GM18502 (cell line): ENCODE results near the gene PIF1.
A peak's percentile ranks its signal among the peaks of the same experiment; 100 is the strongest.
"Not testable (repeated sequence)": the region's sequence is repeated elsewhere in the genome, so short reads cannot be mapped to it uniquely, and the experiment has no call there.

Experiments used
- ATAC-seq: cut with Tn5 transposase; IDR thresholded peaks from one replicate; pipeline ENCODE4 v1.9.1; 2021; ENCODE audit warnings: mild to moderate bottlenecking; ENCODE audit not compliant: unreplicated experiment, poor library complexity

Gene PIF1

DNA sequence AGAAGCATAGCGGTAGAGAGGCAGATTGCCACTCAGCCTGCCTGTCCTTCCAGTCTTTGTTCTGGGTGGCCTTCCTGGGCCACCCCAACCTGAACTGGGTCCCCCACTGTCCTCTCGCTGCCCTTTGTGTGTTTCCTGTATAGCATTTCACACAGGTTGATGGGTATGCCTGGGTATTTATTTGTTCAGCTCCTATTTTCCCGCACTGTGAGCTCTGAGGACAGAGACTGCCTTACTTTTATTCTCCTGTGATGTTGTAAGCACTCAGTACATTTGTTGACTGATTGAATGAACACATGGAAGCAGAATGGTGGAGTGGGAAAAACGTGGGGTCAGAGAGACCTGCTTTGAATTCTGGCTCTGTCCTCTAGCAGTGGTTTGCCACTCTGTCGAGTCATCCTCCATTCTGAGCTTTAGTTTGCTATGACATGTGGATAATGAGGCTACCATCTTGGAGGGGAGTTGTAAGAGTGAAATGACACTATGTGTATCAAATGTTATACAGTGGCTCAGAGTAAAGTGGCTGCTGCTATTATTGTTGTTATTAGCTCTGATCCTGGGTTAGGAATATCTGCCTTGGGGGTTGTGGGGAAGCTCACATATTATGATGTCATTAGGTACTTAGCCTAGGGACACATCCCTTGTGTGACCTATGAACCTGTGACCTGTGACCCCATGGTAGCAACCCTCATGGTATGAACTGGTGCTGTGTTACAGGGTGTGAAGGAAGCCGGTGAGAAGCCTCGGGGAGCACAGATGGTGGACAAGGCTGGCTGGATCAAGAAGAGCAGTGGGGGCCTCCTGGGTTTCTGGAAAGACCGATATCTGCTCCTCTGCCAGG, 22.6 kb upstream of the PIF1 start:
- ATAC-seq = no peak

DNA sequence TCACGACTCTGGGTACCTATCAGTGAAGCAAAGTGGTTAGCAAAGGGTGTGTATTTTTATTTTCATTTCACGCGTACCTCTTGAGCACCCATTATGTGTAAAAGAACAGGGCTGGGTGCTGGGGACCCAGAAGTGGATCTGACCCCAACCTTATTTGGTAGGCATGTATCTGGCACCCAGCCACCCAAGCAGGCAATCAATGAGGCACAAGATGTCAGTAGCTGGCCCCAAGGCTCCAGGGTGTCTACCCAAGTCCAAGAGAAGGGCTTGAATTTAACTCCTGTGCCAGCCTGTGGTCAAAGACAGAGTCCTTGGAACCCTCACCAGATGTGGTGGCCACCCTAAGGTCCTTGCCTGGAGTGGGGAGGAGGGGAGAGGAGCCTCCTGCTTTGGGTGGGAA, 22.0 kb upstream of the PIF1 start:
- no peak for ATAC-seq

DNA sequence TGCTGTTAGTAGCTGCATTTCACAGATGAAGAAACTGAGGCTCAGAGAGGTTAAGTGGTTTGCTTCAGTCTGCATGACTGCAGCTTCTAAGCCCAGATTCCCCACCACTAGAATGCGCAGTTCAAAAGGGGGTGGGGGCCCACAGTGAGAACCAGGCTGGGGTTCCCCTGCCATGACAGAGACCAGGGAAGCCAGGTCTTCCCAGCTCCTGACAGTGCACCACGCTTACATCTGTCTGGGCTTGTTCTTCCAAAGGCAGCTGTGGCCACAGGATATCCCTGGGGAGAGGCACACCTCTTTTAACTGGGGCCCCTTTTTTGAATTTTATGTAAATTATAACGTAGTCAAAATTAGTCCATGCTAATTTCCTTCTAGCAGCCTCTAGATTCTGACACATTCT, 21.6 kb upstream of the PIF1 start:
- ATAC-seq = no peak

DNA sequence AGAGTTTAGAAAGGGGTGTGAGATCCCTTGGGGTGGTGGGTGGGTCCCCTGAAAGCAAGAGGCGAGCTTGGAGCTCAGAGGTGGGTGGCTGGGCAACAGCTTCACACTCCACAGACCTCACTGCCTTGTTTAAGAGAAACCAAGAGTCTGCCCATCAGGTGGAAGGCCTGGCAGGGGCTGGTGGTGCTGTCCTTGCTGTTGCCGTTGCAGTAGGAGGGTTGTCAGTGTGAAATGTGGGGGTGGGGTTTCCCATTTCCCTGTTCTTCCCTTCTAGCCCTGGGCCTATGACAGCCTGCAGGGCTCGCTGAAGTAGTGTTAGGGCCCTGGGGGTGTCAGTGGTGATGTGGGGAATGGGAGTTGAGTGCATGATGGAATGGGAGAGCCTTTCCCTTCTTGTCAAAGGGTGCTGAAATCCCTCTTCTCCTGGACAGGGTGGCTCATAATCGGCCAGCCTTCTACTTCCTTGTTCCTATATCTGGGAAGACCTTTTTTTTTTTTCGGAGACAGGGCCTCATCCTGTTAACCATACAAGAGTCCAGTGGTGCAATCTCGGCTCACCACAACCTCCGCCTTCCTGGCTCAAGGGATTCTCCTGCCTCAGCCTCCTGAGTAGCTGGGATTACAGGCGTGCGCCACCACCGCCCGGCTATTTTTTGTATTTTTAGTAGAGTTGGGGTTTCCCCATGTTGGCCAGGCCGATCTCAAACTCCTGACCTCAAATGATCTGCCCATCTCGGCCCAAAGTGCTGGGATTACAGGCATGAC, 20.6 kb upstream of the PIF1 start:
- no peak for ATAC-seq

DNA sequence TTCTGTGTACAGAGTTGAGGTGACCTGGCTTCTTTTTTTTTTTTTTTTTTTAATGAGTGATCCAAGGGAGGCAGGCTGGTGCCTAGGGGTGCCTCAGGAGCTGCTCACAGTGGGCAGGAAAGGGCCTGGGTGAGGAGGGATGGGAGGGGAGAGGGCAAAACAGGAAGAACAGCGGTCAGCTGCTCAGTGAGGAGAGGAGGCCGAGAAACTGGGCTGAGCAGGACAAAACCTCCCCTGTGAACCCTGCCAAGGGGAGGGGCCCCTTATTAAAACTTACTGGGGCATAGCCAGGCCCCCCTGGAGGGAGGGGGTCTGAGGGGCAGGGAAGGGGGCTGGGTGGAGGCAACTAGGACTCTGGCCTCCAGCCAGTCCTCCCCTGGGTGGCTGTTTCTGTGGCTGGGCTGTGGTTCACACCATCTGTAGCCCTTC, 19.8 kb upstream of the PIF1 start:
- no peak for ATAC-seq

DNA sequence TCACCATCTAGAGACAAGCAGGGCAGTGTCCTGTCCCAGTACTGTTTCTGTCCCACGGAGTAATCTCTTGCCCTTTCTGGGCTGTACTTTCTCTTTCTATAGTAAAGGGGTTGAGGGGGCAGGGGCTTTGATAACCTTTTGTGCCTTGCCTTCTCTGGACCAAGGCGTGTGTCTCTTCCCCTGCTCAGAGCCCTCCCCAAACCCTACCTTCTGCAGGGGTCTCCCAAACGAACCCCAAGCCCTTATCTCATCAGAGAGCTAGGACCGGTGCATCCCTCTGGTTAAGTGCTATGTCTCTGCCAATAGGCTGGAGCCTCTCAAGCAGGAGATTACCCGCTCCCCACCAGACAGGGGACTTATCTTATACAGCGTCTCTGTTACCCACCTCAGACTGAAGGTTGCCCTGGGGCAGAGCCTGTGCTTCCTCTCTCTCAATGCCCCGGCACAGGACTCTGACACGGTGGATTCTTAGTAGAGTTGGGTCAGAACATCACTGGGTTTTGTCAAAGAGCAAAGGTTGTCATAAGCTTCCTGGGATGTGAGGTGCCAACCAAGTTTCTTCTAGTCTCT, 19.2 kb upstream of the PIF1 start:
- ATAC-seq = no peak

DNA sequence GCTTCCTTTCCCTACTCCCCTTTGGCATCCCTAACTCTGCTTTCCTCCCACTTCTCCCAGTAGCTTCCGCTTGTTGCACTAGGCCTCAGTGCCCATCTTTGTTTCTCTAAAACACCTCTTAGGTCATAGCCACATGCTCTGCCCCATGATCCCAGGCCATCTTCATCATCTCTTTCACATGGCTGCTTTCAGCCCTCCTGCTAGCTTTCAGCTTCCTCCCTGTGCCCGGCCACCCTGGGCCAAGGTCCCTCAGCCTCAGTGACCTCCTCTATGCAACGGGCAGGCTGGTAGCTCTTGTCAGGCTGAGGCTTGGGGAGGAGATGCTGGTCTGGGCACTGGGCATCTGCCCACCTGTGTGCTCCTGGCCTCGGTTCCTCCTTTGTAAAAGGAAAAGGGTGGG, 18.5 kb upstream of the PIF1 start:
- ATAC-seq = no peak

DNA sequence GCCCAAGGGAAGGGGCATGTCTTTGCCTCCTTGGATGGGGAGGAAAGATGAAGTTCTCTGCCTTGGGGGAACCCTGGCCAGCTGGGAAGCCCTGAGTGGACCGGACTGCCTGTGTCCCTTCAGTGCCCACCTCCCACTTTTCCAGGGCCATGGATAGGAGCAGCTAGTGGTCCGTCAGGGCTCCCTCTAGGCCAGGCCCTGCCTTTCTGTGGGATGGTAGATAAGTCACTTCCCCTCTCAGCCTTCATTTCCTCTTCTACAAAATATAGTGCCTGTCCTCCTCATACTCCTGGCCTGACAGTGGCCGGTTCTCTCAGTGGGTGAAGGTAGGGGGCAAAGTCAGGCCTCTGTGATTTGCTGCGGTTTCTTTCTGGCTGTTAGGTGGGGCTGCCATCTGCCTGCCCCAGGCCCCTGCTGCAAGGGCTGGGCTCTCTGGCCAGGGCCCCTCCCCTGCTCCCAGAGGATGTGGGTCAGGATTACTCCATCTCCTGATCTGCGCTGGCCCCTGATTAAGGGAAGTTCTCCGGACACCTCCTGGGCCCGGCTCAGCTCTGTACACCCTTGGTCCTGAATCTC, 17.6 kb upstream of the PIF1 start:
- ATAC-seq = no peak

DNA sequence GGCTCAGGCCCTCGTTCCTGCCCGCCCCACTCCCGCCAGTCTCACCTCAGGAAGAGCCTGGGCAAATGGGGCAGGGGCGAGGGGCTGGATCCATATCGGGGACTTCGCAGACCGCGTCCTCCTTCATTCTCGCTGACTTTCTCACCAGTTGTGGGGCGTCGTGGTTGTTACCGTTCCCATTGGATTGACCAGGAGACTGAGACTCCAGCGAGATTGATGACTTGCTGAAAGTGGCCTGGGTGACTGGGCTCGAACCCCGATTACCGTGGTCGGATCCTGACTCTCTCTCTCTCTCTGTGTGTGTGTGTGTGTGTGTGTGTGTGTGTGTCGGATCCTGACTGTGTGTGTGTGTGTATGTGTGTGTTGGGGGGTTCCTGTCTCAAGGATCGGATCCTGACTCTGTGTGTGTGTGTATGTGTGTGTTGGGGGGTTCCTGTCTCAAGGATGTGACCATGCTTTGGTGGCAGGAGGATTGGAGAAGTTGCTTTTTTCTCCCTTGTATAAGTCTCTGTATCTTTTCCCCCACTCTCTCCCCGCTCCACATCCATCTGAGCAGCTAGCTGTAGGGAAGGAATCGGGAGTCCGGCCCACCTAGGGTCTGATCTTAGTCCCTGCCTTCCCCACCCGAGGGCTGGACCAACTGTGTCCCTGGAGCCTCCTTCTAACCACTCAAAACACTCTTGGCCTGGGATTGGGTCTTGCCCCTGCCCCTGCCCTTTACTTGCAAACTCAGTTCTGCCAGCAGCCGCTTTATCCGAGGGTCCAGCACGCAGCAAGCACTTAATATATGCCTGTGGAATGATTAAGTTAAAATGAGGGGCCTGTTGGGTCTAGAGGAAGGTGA, 16.9 kb upstream of the PIF1 start:
- no peak for ATAC-seq

DNA sequence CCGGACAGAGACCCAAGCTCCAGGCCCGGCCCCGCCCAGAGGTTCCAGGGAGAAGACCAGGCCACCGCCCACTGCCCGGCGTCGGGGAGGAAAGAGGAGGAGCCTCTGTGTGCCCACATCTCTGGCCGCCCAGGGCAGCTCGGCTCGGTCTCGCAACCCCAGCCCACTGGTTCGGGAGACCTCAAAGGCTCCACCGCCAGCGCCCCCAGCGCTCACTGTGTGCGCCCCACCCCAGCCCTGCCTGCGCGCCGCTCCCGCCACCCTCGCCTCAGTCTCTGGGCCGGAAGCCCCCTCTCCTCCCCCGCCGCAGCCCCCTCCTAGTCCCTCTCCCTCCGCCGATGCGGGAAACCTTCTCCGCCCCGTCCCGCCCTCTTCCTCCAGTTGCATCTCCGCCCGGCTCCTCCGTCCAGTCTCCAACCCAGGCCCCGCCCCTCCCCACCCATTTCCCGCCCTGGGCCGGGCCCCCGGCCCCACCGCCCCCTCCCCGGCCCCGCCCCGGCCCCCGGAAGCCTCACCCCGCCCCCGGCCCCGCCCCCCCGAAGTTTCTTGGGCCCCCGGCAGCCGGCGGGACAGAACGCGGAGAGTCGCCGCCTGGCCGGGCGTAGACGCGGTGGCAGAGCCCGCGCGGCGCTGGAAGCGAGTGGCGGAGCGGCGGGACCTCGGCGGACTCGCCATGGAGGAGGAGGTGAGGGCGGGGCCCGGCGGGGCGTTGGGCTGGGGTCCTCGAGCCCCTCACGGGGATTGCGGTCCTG, 16.1 kb upstream of the PIF1 start, which contains the start of gene PLEKHO2:
Gene PLEKHO2 (plus strand): TSS at position 572 of the 752 bp plus-strand sequence. CDS start 102 bp downstream, at position 674.
- peak; percentile 68 for ATAC-seq

DNA sequence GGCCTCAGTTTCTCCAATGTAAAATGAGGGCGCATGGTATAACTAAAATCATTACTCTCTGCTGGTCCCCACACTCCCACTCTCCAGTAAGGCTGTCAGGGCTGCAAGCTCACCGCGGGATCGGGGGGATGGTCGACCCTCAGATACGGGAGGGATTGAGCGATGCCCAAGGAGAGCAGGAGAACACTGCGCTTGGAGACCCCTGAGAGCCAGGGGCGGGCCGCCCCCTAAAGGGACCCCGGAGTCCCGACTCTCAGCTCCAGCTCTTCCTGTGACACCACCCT, 15.6 kb upstream of the PIF1 start:
- no peak for ATAC-seq

DNA sequence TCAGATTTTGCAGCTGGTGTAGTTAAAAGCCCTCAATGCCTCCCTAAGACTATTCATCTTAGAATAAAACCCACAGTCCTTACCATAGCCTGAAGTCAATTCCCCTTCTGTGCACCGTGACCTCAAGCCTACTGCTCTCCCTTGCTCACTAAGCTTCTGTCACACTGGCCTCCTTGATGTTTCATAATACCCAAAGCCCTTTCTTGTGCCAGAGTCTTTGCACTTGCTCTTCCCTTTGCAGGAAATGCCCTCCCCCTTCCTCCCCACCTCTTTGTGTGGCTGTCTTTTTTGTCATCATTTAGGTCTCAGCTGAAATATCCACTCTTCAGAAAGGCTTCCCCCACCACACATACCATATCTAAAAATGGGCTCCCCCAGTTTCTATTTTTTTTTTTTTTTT, 12.1 kb upstream of the PIF1 start:
- ATAC-seq = no peak

DNA sequence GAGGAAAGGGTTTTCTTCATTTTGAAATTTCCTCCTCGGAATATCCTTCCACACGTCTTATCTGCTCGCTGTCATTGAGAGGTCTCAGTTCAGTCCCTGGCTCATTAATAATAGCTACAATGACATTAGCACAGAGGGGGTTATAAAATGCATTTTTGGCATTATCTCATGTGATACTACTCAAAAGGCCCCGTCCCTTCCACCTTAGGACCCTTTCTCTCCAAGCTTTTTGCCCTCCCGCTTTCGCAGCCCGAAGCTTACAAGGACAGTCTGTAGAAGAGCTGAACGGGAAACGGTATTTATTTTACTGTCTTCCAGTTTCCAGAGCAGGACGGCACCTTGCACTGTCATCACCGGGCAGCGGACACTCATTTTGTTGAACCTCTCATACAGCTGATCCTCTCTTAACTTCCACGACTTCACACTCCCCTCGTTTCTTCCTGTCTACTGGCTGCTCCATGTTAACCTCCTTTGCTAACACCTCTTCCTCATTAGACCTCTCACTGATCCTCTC, 10.6 kb upstream of the PIF1 start:
- no peak for ATAC-seq

DNA sequence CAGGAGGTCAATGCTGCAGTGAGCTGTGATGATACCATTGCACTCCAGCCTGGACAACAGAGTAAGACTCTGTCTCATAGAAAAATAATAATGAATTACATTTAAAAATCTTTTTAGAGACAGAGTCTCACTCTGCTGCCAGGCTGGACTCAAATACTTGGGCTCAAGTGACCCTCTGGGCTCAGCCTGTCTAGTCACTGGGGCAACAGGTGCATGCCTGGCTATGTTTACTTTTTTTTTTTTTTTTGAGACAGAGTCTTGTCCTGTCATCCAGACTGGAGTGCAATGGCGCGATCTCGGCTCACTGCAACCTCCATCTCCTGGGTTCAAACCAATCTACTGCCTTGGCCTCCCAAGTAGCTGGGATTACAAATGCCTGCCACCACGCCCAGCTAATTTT, 8.2 kb upstream of the PIF1 start:
- ATAC-seq = no peak

DNA sequence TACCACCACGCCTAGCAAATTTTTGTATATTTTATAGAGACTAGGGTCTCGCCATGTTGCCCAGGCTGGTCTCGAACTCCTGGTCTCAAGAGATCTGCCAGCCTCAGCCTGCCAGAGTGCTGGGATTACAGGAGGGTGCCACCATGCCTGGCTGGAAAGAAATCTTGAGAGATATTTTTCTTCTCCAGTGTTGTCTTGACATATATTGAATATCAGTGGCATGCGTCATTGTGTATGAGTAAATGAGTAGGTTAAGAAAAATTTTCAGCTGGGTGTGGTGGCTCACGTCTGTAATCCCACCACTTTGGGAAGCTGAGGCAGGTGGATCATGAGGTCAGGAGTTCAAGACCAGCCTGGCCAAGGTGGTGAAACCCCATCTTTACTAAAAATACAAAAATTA, 3.5 kb upstream of the PIF1 start:
- no peak for ATAC-seq

DNA sequence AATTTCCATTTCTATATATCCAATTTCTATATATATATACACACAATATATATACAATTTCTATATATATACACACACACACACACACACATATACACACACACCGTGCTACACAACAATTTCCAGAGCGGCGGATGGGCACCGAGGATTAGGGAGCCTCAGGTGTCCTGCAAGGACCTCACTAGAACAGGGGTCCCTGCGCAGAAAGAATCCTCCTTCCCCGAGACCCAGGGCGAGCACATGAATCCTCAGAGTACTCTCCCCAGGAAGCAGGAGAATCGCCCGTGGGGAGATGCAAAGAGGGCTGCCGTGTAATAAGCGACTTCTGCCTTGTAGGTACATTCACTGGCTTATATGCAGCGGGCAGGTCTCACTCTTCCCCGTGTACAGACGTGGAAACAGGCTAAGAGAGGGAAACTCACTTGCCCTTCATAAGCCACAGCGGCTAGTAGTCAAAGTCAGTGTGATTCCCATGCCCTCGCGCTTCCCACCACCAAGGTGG, 467 bp downstream of the PIF1 start:
- ATAC-seq = no peak

DNA sequence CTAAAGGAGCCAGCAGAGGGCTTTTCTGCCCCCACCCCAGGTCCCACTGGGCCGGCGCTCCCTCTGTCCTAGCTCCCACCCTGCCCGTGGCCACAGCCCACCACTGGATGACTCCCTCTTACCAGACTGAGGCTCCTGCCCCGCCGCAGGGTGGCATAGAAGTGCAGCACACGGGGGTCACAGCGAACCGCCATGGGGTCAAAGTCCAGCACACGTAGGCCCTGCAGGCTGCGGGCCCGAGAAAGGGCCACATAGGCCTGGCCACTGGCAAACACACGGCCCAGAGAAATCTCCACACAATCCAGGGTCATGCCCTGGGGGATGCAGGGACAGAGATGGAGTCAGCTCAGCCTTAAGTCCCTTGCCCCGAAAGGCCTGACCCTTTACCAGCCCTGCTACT, 9.0 kb downstream of the PIF1 start:
- ATAC-seq = no peak

DNA sequence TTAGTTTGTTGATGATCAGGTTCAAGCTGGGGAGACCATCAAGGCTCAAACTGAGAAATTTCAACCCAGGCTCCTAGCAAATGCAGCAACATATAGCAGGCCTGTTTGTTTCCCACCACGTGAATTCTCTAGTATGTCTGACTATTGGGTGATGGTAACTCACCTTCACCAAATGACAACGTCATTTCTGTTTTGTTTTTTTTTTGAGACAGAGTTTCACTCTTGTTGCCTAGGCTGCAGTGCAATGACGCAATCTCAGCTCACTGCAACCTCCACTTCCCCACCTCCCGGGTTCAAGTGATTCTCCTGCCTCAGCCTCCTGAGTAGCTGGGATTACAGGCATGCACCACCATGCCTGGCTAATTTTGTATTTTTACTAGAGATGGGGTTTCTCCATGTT, 10.5 kb downstream of the PIF1 start:
- ATAC-seq = not testable (repeated sequence)

DNA sequence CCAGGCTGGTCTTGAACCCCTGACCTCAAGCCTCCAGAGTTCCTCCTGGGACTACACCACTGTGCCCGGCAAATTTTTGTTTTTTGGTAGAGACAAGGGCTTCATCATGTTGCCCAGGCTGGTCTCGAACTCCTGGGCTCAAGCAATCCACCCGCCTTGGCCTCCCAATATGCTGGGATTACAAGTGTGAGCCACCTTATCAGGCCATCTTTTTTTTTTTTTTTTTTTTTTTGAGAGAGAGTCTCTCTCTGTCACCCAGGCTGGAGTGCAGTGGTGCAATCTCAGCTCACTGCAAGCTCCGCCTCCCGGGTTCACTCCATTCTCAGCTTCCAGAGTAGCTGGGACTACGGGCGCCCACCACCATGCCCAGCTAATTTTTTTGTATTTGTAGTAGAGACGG, 11.2 kb downstream of the PIF1 start:
- ATAC-seq = not testable (repeated sequence)
